Heart left ventricle (tissue), 13 donors: ENCODE results near the gene FOXL1.

Source experiments
- CTCF ChIP-seq, 12 donors: fragments of 200-600 bp; sonication (generic) in 4 of 12; IDR thresholded peaks; one replicate each; pipeline versions ENCODE4 v1.5.0 to v1.8.0; 2018 to 2022; ENCODE audit warnings: antibody characterized with exemption in 12 of 12, mild to moderate bottlenecking in 5 of 12
- POLR2A ChIP-seq, 2 donors: fragments of 450-650 bp; IDR thresholded peaks; one replicate each; pipeline ENCODE4 v1.6.1; 2017; ENCODE audit warnings: antibody characterized with exemption in 2 of 2, mild to moderate bottlenecking in 2 of 2, moderate library complexity in 2 of 2
- donor health status: ischemic (EF 13 %, LVEDD 7.1; RV severe dilation, severe dysfunction).
- donor health status: DM: no; HTN: yes; CAD: no.
- donor health status: DM: no; HTN: no; CAD: no.
- donor health status: ischemic (EF 25% LVEDD 6.9; RV normal size, moderate dysfunction).
- donor health status: ischemic (EF 25% LVEDD 5.7; RV mildly dilated, moderate dysfunction).
- donor health status: ischemic (EF 35%, LVEDD 5.7; RV mildly dilated, moderate dysfunction).
- donor health status: nonischemic (EF 11% LVEDD 7.7; RV severe dilation, severe dysfunction).
- donor health status: DM: yes; HTN: yes; CAD: no.
- donor health status: PGD.
- donor health status: ischemic (EF 29% LVEDD 5.4; RV normal size, mild dysfunction).
- donor health status: nonischemic (EF 23%, LVEDD 6.1; RV moderate dilation, normal function).

GRCh38 chr16:86530251-86531190 is 47.8 kb upstream of the FOXL1 start:
- TF ChIP-seq CTCF (IDR thresholded peaks at IDR 0.05) (no peak), POLR2A (IDR thresholded peaks at IDR 0.05) (no peak)
